Endodermal cell (in vitro differentiated cells): ENCODE results near the gene SMARCA4. TPM values are rescaled to one million over a fixed set of nuclear protein-coding genes. Genes with fewer than 3 reads are reported as not detected.
"Not testable (repeated sequence)": the region's sequence is repeated elsewhere in the genome, so short reads cannot be mapped to it uniquely, and the experiment has no call there.

Experiments
- DNase-seq: peaks from one replicate; pipeline ENCODE4 v3.0.0-alpha.2; 2017
- H3K27ac ChIP-seq: 2 replicates; pipeline ENCODE4 v1.5.1; 2013; ENCODE audit warnings: mild to moderate bottlenecking, low read depth, low read length, moderate library complexity
- H3K27me3 ChIP-seq: 2 replicates; pipeline ENCODE4 v1.6.1; 2013; ENCODE audit warnings: mild to moderate bottlenecking, low read length, moderate library complexity; ENCODE audit not compliant: insufficient read depth, control insufficient read depth, poor library complexity, severe bottlenecking
- H3K36me3 ChIP-seq: 2 replicates; pipeline ENCODE4 v1.7.0; 2013; ENCODE audit warnings: mild to moderate bottlenecking, low read length, moderate library complexity; ENCODE audit not compliant: control insufficient read depth, insufficient read depth
- H3K4me1 ChIP-seq: one replicate; pipeline ENCODE4 v1.7.0; 2013; ENCODE audit warnings: low read length; ENCODE audit not compliant: control insufficient read depth, insufficient read depth
- H3K4me3 ChIP-seq: 2 replicates; pipeline ENCODE4 v1.5.1; 2013; ENCODE audit warnings: mild to moderate bottlenecking, low read length, moderate library complexity
- H3K9ac ChIP-seq: 2 replicates; pipeline ENCODE4 v1.6.1; 2013; ENCODE audit warnings: mild to moderate bottlenecking, low read length, moderate library complexity; ENCODE audit not compliant: poor library complexity, severe bottlenecking; ENCODE audit errors: extremely low read depth
- H3K9me3 ChIP-seq: 2 replicates; pipeline ENCODE4 v1.6.1; 2013; ENCODE audit warnings: mild to moderate bottlenecking, low read length, moderate library complexity; ENCODE audit not compliant: control insufficient read depth
- H3K27ac Mint-ChIP-seq: 2 replicates; pipeline ENCODE4 v1.8.0; 2020; ENCODE audit warnings: mixed read lengths
- H3K27me3 Mint-ChIP-seq: 2 replicates; pipeline ENCODE4 v1.8.0; 2021; ENCODE audit warnings: mild to moderate bottlenecking, mixed read lengths; ENCODE audit not compliant: insufficient read depth
- H3K36me3 Mint-ChIP-seq: 2 replicates; pipeline ENCODE4 v1.8.0; 2020; ENCODE audit warnings: low read depth, mixed read lengths
- H3K4me1 Mint-ChIP-seq: 2 replicates; pipeline ENCODE4 v1.8.0; 2020; ENCODE audit warnings: mixed read lengths
- H3K4me3 Mint-ChIP-seq: 2 replicates; pipeline ENCODE4 v1.8.0; 2020; ENCODE audit warnings: mild to moderate bottlenecking, moderate library complexity, mixed read lengths
- H3K9me3 Mint-ChIP-seq: 2 replicates; pipeline ENCODE4 v1.8.0; 2020; ENCODE audit warnings: mild to moderate bottlenecking, mixed read lengths
- CTCF ChIP-seq: fragments of 200-600 bp; sonication (generic); conservative IDR thresholded peaks from 2 replicates; pipeline ENCODE4 v1.5.0; 2021; ENCODE audit warnings: antibody characterized with exemption, mild to moderate bottlenecking
- WGBS, 2 experiments: methylation state at CpG; one replicate each; pipeline versions ENCODE4 v1.1.5 to v1.1.7; 2013; ENCODE audit warnings: missing lambda C conversion rate in 2 of 2, mixed read lengths in 1 of 2; ENCODE audit not compliant: insufficient coverage in 1 of 2, insufficient read length in 1 of 2; 5-methylcytosine and 5-hydroxymethylcytosine counted together
- total RNA-seq, 2 donors: library from RNA; stranded (reverse); fragmentation: NEBNext Ultra II Directional in 1 of 2; extraction: Animal tissue kit (Norgen Biotek cat#: 25700) in 1 of 2; gene quantifications; 2 replicates in 1 of 2; 3 replicates in 1 of 2; pipeline ENCODE4 v1.2.1, GENCODE V29; 2021

SMARCA4 gene
- total RNA-seq, 2 donors from 2014 or later: 290 to 292 TPM

- peak overlapping the region; percentile 61 for H3K27ac Mint-ChIP-seq
- H3K9me3 Mint-ChIP-seq: no peaks in the 10 kb centered on the region
- DNase-seq: no peak
- no peak for TF ChIP-seq CTCF
- WGBS, 2 experiments: 95 to 100% methylated on average over 8 of the region's 10 CpGs
- H3K4me3 ChIP-seq: no peak overlapping the region
- no peak overlapping the region for H3K27ac ChIP-seq
- no peaks in the 10 kb centered on the region for H3K9me3 ChIP-seq
- H3K9ac ChIP-seq: no peak overlapping the region
- H3K4me3 Mint-ChIP-seq: no peak overlapping the region
- H3K4me1 ChIP-seq: peaks cover 3% of the 10 kb centered on the region
- peaks cover 87% of the 10 kb centered on the region for H3K36me3 ChIP-seq
- H3K27me3 ChIP-seq: no peaks in the 10 kb centered on the region
- H3K36me3 Mint-ChIP-seq: peaks cover 74% of the 10 kb centered on the region
- H3K27me3 Mint-ChIP-seq: no peaks in the 10 kb centered on the region
- H3K4me1 Mint-ChIP-seq: peaks cover 6% of the 10 kb centered on the region
These were observed 135.5 kb downstream of the SMARCA4 start for GRCh38 chr19:11096210-11096841.

- 94 to 96% methylated on average over 5 to 6 of the region's 6 CpGs for WGBS, 2 experiments
- H3K4me1 Mint-ChIP-seq, H3K4me3 Mint-ChIP-seq, H3K4me3 ChIP-seq, H3K4me1 ChIP-seq, H3K27me3 Mint-ChIP-seq, H3K27ac Mint-ChIP-seq, H3K27ac ChIP-seq, H3K9me3 ChIP-seq, H3K9ac ChIP-seq, H3K27me3 ChIP-seq, DNase-seq, H3K9me3 Mint-ChIP-seq: not testable (repeated sequence)
- H3K36me3 ChIP-seq: peaks cover 92% of the 10 kb centered on the region
- peaks cover 76% of the 10 kb centered on the region for H3K36me3 Mint-ChIP-seq
These were observed 136.5 kb downstream of the SMARCA4 start for GRCh38 chr19:11097367-11097766.

DNA sequence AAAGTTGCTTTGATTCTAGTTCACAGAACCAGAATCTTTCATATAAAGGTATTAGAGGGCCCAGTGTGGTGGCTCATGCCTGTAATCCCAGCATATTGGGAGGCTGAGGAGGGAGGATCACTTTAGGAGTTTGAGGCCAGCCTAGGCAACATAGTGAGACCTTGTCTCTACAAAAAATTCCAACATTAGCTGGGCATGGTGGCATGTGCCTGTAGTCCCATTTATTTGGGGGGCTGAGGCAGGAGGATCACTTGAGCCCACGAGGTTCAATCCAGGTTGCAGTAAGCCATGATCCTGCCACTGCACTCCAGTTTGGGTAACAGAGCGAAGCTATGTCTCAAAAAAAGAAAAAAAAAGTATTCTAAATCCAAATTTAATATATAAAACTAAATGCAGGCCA lies 137.5 kb downstream of the SMARCA4 start:
- TF ChIP-seq CTCF: no peak

GRCh38 chr19:11098861-11099260 lies 138.0 kb downstream of the SMARCA4 start:
- H3K4me1 Mint-ChIP-seq: no peaks in the 10 kb centered on the region
- Histone ChIP-seq H3K9ac (no peak overlapping the region), H3K27ac (no peak overlapping the region), H3K9me3 (no peaks in the 10 kb centered on the region), H3K4me3 (no peak overlapping the region), H3K27me3 (no peaks in the 10 kb centered on the region), H3K4me1 (no peaks in the 10 kb centered on the region), H3K36me3 (peaks cover 92% of the 10 kb centered on the region)
- DNase-seq: no peak
- no peak for TF ChIP-seq CTCF
- no peak overlapping the region for H3K4me3 Mint-ChIP-seq
- H3K36me3 Mint-ChIP-seq: peaks cover 78% of the 10 kb centered on the region
- H3K27ac Mint-ChIP-seq: no peak overlapping the region
- H3K27me3 Mint-ChIP-seq: no peaks in the 10 kb centered on the region
- 90% methylated on average over 3 of the region's 3 CpGs; no CpG with 5 or more reads in 1 of the 2 experiments for WGBS, 2 experiments
- no peaks in the 10 kb centered on the region for H3K9me3 Mint-ChIP-seq

More for the DNA sequence above, 137.5 kb downstream of the SMARCA4 start:
- peaks cover 92% of the 10 kb centered on the region for H3K36me3 ChIP-seq
- no peaks in the 10 kb centered on the region for H3K9me3 ChIP-seq
- no peak overlapping the region for H3K27ac Mint-ChIP-seq
- H3K27me3 Mint-ChIP-seq: no peaks in the 10 kb centered on the region
- no peaks in the 10 kb centered on the region for H3K27me3 ChIP-seq
- H3K27ac ChIP-seq: no peak overlapping the region
- WGBS, 2 experiments: 75 to 100% methylated on average over 1 of the region's 2 CpGs
- no peaks in the 10 kb centered on the region for H3K4me1 Mint-ChIP-seq
- H3K36me3 Mint-ChIP-seq: peaks cover 78% of the 10 kb centered on the region
- no peak overlapping the region for H3K4me3 ChIP-seq
- no peaks in the 10 kb centered on the region for H3K4me1 ChIP-seq
- no peaks in the 10 kb centered on the region for H3K9me3 Mint-ChIP-seq
- no peak overlapping the region for H3K9ac ChIP-seq
- no peak overlapping the region for H3K4me3 Mint-ChIP-seq
- DNase-seq: no peak
